Natural killer cell (primary cell): ENCODE data around the gene PID1. TPM values are rescaled to one million over a fixed set of nuclear protein-coding genes. Genes with fewer than 3 reads are reported as not detected.

Source experiments
- ATAC-seq, 3 donors: fragments of 150-1000 bp in 2 of 3; fragments of 200-7000 bp in 1 of 3; cut with Tn5 transposase; 1 replicate in 1 of 3; 2 replicates in 2 of 3; pipeline ENCODE4 v1.10.0; 2021; ENCODE audit warnings: mild to moderate bottlenecking in 2 of 3, moderate library complexity in 2 of 3
- DNase-seq, 2 donors: peaks; one replicate each; pipeline versions ENCODE4 v3.0.0 to v3.0.0-alpha.2; 2013 to 2021; ENCODE audit warnings: mixed read lengths in 1 of 2
- H3K27ac ChIP-seq: one replicate; pipeline ENCODE4 v1.5.1; 2013; ENCODE audit warnings: mild to moderate bottlenecking, low read length
- H3K27me3 ChIP-seq: one replicate; pipeline ENCODE4 v1.6.1; 2013; ENCODE audit warnings: low read length; ENCODE audit not compliant: control insufficient read depth, insufficient read depth
- H3K36me3 ChIP-seq: one replicate; pipeline ENCODE4 v1.6.1; 2013; ENCODE audit warnings: low read length; ENCODE audit not compliant: control insufficient read depth, insufficient read depth
- H3K4me1 ChIP-seq: one replicate; pipeline ENCODE4 v1.6.1; 2013; ENCODE audit warnings: low read length; ENCODE audit not compliant: control insufficient read depth, insufficient read depth
- H3K4me3 ChIP-seq: one replicate; pipeline ENCODE4 v1.5.1; 2013; ENCODE audit warnings: low read length
- H3K9me3 ChIP-seq: one replicate; pipeline ENCODE4 v1.6.1; 2013; ENCODE audit warnings: low read length; ENCODE audit not compliant: control insufficient read depth, insufficient read depth
- H3K27ac Mint-ChIP-seq, 2 donors: one replicate each; pipeline ENCODE4 v1.8.0; 2022; ENCODE audit warnings: mild to moderate bottlenecking in 2 of 2, mixed read lengths in 2 of 2, moderate library complexity in 1 of 2
- H3K27me3 Mint-ChIP-seq, 2 donors: one replicate each; pipeline ENCODE4 v1.8.0; 2022; ENCODE audit warnings: low read depth in 2 of 2, mixed read lengths in 2 of 2
- H3K36me3 Mint-ChIP-seq: one replicate; pipeline ENCODE4 v1.8.0; 2022; ENCODE audit warnings: mixed read lengths
- H3K4me1 Mint-ChIP-seq, 2 donors: one replicate each; pipeline ENCODE4 v1.8.0; 2022; ENCODE audit warnings: mixed read lengths in 2 of 2
- H3K4me3 Mint-ChIP-seq: one replicate; pipeline ENCODE4 v1.8.0; 2022; ENCODE audit warnings: mild to moderate bottlenecking, moderate library complexity, mixed read lengths
- H3K9me3 Mint-ChIP-seq, 2 donors: one replicate each; pipeline ENCODE4 v1.8.0; 2022; ENCODE audit warnings: mixed read lengths in 2 of 2
- CTCF ChIP-seq: fragments of 200-600 bp; IDR thresholded peaks from one replicate; pipeline ENCODE4 v1.8.0; 2022; ENCODE audit warnings: antibody characterized with exemption
- WGBS: methylation state at CpG from one replicate; pipeline ENCODE4 v1.1.7; 2013; ENCODE audit warnings: missing lambda C conversion rate; ENCODE audit not compliant: insufficient coverage; 5-methylcytosine and 5-hydroxymethylcytosine counted together
- intact Hi-C: fragments of 100-400 bp; cut with micrococcal nuclease; formaldehyde crosslinking; loops from one replicate; pipeline ENCODE4 v1.14.2; 2022
- total RNA-seq, 4 donors: library from RNA; stranded (reverse); fragments of 120-200 nt in 1 of 4; gene quantifications; one replicate each; pipeline versions ENCODE4 v1.2.3 to v1.2.4, GENCODE V29; 2013 to 2022

PID1 gene
- total RNA-seq, 3 donors from 2014 or later (not counting 1 experiment from before 2014, with no cell fraction given) = 0.56 to 3.0 (median 1.0) TPM

DNA sequence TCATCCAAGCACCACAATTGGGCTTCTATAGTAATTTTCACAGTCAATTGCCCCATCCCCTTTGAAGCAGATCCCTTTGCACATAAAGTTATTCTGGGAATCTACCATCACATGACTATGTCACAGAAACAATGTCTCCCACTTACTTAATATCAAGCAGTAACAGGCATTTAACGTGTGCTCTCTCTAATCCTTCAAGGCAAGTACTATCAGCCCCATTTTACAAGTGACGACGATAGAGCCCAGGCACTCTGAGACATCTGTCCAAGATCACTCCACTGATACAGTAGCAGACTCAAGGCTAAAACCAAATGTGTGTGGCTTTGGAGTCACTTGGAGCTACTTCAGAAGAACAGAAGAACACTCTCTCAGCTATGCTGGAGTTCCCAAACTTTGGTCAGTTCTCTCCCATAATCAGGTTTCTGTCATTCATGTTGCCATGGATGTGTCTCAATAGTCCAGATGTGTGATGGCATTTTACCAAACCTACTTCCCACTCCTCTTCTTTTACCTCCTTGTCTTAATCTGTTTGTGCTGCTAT, 39.7 kb downstream of the PID1 start:
- Mint-ChIP-seq H3K27me3 (no peaks in the 10 kb centered on the region), H3K4me1 (no peaks in the 10 kb centered on the region), H3K36me3 (no peaks in the 10 kb centered on the region), H3K9me3 (peaks cover 4 to 6% of the 10 kb centered on the region in 2 donors), H3K4me3 (no peak overlapping the region), H3K27ac (no peak overlapping the region)
- Histone ChIP-seq H3K4me3 (no peak overlapping the region), H3K36me3 (no peaks in the 10 kb centered on the region), H3K27ac (no peak overlapping the region), H3K4me1 (no peaks in the 10 kb centered on the region), H3K9me3 (no peaks in the 10 kb centered on the region), H3K27me3 (no peaks in the 10 kb centered on the region)
- WGBS = 91% methylated on average over 3 of the region's 3 CpGs
- no peak for TF ChIP-seq CTCF
- ATAC-seq (no peak), DNase-seq (no peak)
- intact Hi-C loops = no loop called here

- Histone ChIP-seq H3K4me3 (no peak overlapping the region), H3K4me1 (no peaks in the 10 kb centered on the region), H3K27me3 (no peaks in the 10 kb centered on the region), H3K27ac (no peak overlapping the region), H3K36me3 (no peaks in the 10 kb centered on the region), H3K9me3 (no peaks in the 10 kb centered on the region)
- H3K27me3 Mint-ChIP-seq = no peaks in the 10 kb centered on the region
- no peak overlapping the region for H3K27ac Mint-ChIP-seq
- 65% methylated on average over 4 of the region's 4 CpGs for WGBS
- H3K36me3 Mint-ChIP-seq = no peaks in the 10 kb centered on the region
- no peak overlapping the region for H3K4me3 Mint-ChIP-seq
- TF ChIP-seq CTCF = no peak
- no peak for ATAC-seq
- H3K4me1 Mint-ChIP-seq = no peaks in the 10 kb centered on the region
- intact Hi-C loops = no loop called here
- no peak for DNase-seq
- H3K9me3 Mint-ChIP-seq = peaks cover 3 to 6% of the 10 kb centered on the region in 2 donors
These were observed 40.2 kb downstream of the PID1 start for GRCh38 chr2:229230911-229231310.

- H3K36me3 Mint-ChIP-seq = no peaks in the 10 kb centered on the region
- H3K4me3 Mint-ChIP-seq = no peak overlapping the region
- Histone ChIP-seq H3K4me1 (no peaks in the 10 kb centered on the region), H3K36me3 (no peaks in the 10 kb centered on the region), H3K27me3 (no peaks in the 10 kb centered on the region), H3K9me3 (no peaks in the 10 kb centered on the region), H3K4me3 (no peak overlapping the region), H3K27ac (no peak overlapping the region)
- peaks cover 5 to 6% of the 10 kb centered on the region in 2 donors for H3K9me3 Mint-ChIP-seq
- no peaks in the 10 kb centered on the region for H3K27me3 Mint-ChIP-seq
- ATAC-seq (no peak), DNase-seq (no peak)
- no peaks in the 10 kb centered on the region for H3K4me1 Mint-ChIP-seq
- intact Hi-C loops = no loop called here
- H3K27ac Mint-ChIP-seq = no peak overlapping the region
- TF ChIP-seq CTCF = no peak
- WGBS = 100% methylated on average over 1 of the region's 2 CpGs
These were observed 40.8 kb downstream of the PID1 start for GRCh38 chr2:229230256-229230655.

DNA sequence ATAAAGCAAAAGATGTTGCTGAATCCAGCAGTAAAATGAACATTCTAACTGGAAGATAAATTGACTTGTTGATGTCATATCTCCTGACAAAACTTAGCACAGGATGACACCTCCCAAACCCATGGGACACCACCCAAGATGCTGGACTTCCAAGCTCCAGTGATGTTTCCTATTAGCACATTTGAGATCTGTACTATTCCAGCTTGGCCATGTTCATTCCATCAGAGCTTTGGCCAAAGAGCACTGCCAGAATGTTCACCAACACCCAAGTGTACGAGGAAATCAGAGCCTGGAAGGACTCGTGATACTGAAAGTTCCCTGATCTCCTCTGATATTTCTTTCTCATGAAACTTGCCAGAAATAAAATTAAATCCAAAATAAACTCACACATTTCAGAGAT, 44.7 kb downstream of the PID1 start:
- Histone ChIP-seq H3K36me3 (no peaks in the 10 kb centered on the region), H3K27me3 (no peaks in the 10 kb centered on the region), H3K4me3 (no peak overlapping the region), H3K9me3 (no peaks in the 10 kb centered on the region), H3K4me1 (no peaks in the 10 kb centered on the region), H3K27ac (no peak overlapping the region)
- intact Hi-C loops = no loop called here
- WGBS = 76% methylated on average over 2 of the region's 2 CpGs
- DNase-seq = no peak
- no peak for ATAC-seq
- peaks cover 11 to 12% of the 10 kb centered on the region in 2 donors for H3K9me3 Mint-ChIP-seq
- no peaks in the 10 kb centered on the region for H3K27me3 Mint-ChIP-seq
- H3K4me3 Mint-ChIP-seq = no peak overlapping the region
- H3K27ac Mint-ChIP-seq = no peak overlapping the region
- H3K36me3 Mint-ChIP-seq = no peaks in the 10 kb centered on the region
- no peak for TF ChIP-seq CTCF
- no peaks in the 10 kb centered on the region for H3K4me1 Mint-ChIP-seq
